BE2C (cell line): ENCODE results near the gene SRRM4.

Experiments used
- DNase-seq: peaks from one replicate; pipeline ENCODE4 v3.0.0-alpha.2; 2020
- H3K27me3 ChIP-seq: fragments of 250-450 bp; sonication (Bioruptor Pico); 2 replicates; pipeline ENCODE4 v1.5.1; 2020; ENCODE audit warnings: mild to moderate bottlenecking
- H3K36me3 ChIP-seq: fragments of 250-450 bp; sonication (Bioruptor Pico); 2 replicates; pipeline ENCODE4 v1.5.1; 2020; ENCODE audit warnings: mild to moderate bottlenecking
- H3K4me1 ChIP-seq: fragments of 250-450 bp; sonication (Bioruptor Pico); 2 replicates; pipeline ENCODE4 v1.5.1; 2020
- H3K4me3 ChIP-seq: 2 replicates; pipeline ENCODE4 v1.5.1; 2011; ENCODE audit warnings: low read depth, low read length
- H3K9me3 ChIP-seq: fragments of 250-450 bp; sonication (Bioruptor Pico); 2 replicates; pipeline ENCODE4 v1.5.1; 2020
- CTCF ChIP-seq: IDR thresholded peaks from 2 replicates; pipeline ENCODE4 v1.5.1; 2012; ENCODE audit warnings: mild to moderate bottlenecking, low read depth, low read length

The SRRM4 gene

DNA sequence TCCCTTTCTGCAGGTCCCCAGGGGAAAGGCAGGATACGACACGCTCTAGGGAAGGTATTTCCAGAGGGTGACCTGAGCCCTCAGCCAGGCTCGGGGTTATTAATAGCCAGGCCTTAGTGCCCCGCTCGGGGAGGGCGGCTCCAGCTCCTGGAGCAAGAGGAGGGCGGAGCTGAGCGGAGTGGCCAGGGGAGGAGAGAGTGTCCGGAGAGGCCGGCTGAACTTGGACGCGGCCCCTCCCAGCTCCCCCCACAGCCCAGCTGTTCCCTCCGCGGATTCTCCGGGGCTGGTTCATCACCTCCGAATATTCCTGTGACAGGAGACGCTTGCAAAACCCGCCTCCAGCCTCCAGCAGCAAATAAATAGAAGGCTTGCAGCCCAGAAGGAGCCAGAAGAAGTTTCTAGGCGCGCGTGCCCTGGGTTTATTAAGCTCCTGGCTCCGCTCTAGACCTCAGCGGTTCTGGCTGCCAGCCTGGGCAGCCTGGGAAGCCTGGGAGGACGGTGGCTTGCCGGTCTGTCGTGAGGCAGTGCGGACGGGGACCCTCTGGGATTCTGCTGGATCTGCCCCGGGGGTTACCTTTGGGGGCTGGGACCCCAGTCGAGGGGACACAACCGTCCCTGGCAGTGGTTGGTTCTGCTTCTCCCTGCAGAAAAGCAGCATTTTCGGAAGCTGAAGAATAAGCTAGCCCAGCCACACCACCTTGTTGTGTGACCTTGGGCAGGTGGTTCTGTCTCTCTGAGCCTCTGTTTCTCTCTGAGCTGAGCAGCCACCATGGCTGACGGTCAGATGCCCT lies 197.4 kb downstream of the SRRM4 start, which contains the start of gene HSPB8:
HSPB8 (plus strand) TSS at position 388 of the 791 bp plus-strand sequence; CDS start at position 770, 382 bp downstream.
- H3K4me3 ChIP-seq, result peak within 1 kb of the TSS; percentile 58
- DNase-seq, result peak; percentile 55
- no peaks in the 10 kb centered on the region for H3K27me3 ChIP-seq
- H3K36me3 ChIP-seq, result no peaks in the 10 kb centered on the region
- TF ChIP-seq CTCF, result no peak
- no peaks in the 10 kb centered on the region for H3K4me1 ChIP-seq
- H3K9me3 ChIP-seq, result no peaks in the 10 kb centered on the region

DNA sequence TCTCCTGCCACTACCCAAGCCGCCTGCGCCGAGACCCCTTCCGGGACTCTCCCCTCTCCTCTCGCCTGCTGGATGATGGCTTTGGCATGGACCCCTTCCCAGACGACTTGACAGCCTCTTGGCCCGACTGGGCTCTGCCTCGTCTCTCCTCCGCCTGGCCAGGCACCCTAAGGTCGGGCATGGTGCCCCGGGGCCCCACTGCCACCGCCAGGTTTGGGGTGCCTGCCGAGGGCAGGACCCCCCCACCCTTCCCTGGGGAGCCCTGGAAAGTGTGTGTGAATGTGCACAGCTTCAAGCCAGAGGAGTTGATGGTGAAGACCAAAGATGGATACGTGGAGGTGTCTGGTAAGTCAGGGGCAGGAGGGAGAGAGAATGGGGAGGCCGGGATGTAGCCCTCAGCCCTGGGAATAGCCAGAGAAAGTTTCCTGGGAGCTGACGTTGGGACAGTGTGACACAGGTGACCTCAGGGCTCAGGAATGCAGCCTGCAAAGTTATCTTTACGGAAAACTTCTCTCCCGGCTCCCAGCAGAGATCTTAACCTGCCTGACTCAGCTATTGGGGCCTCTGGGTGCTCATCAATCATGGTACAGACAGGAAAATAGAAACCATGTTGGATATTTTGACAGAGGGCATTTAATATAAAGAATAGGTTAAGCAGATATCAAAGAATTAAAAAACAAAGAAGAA lies 198.1 kb downstream of the SRRM4 start:
- H3K4me1 ChIP-seq, result no peaks in the 10 kb centered on the region
- peak overlapping the region; percentile 58 for H3K4me3 ChIP-seq
- no peaks in the 10 kb centered on the region for H3K36me3 ChIP-seq
- H3K9me3 ChIP-seq, result no peaks in the 10 kb centered on the region
- TF ChIP-seq CTCF, result no peak
- no peak for DNase-seq
- H3K27me3 ChIP-seq, result no peaks in the 10 kb centered on the region

DNA sequence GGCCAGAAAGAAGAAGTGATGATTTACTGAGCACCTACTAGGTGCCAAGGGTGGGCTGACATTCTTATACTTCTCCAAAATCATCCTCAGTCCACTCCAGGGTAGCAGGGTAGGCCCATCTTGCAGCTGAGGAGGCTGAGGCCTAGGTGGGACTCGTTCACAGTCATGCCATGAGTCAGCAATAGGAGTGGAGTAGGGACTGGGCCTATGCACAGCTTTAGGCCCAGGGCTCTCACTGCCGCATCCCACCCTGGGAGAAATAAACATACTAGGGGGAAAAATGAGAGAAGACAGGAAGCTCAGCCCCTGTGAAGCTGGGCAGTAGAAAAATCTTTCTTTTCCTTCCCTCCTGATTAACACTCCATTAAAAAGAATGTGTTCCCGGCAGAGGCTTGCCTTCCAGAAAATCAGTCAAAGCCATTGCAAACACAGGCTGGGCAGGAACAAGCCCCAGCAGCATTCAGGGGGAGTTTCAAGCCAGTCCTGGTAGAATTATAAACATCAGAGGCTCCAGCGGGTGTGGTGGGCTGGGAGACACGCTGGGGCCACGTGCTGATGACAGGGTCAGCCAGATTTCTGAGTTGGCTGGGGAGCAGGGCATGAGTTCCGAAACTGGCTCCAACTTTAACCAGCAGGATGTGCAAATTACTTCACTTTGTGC lies 199.2 kb downstream of the SRRM4 start:
- Histone ChIP-seq H3K4me3 (no peak overlapping the region), H3K36me3 (no peaks in the 10 kb centered on the region), H3K27me3 (no peaks in the 10 kb centered on the region), H3K9me3 (no peaks in the 10 kb centered on the region), H3K4me1 (no peaks in the 10 kb centered on the region)
- no peak for DNase-seq
- no peak for TF ChIP-seq CTCF

- TF ChIP-seq CTCF, result no peak
- Histone ChIP-seq H3K27me3 (no peaks in the 10 kb centered on the region), H3K4me1 (no peaks in the 10 kb centered on the region), H3K36me3 (no peaks in the 10 kb centered on the region), H3K9me3 (no peaks in the 10 kb centered on the region), H3K4me3 (no peak overlapping the region)
- no peak for DNase-seq
Observed at GRCh38 chr12:119181202-119181601, 199.9 kb downstream of the SRRM4 start.

DNA sequence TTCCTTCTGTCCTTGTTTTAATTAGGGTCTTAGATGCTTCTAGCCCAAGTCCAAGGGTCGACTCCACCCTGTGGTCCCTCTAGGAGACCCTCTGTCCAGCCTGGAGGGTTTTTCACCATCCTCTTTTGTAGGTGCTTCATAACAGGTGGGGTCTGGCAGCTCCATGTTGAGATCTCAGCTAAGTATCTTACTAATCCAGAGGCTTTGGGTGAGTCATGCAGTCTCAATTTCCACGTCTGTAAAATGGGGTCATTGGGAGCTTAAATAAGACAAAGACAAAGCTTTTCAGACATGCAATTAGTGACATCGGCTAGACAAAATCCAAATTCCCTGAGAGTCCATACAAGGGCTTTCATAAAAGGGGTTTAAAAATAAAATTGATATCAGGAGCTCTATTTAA lies 200.6 kb downstream of the SRRM4 start:
- TF ChIP-seq CTCF, result no peak
- DNase-seq, result no peak

More for the DNA sequence above, 200.6 kb downstream of the SRRM4 start:
- Histone ChIP-seq H3K4me1 (no peaks in the 10 kb centered on the region), H3K4me3 (no peak overlapping the region), H3K36me3 (no peaks in the 10 kb centered on the region), H3K9me3 (no peaks in the 10 kb centered on the region), H3K27me3 (no peaks in the 10 kb centered on the region)
